Measurements from ENCODE around the gene ZNF362.

Gene ZNF362

DNA sequence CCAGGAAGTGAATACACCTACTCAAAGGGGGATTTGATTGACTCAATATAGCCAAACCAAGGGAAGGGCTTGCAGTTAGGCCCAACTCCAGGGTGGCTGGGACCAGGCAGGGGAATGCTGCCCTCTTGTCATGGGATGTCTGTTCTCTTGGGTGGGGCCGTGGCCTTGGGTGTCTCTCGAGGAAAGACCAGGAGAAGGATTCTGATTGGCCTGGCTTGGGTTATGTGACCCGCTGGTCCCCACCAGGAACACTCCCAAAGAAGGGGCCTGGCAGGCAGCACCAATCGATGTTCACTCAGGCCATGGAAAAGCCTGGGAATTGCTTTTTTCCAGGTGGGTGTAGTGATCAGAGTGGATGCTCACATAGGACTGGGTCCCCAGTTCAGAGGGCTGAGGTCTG is 10.1 kb upstream of the ZNF362 start:
- no peak for DNase-seq

DNA sequence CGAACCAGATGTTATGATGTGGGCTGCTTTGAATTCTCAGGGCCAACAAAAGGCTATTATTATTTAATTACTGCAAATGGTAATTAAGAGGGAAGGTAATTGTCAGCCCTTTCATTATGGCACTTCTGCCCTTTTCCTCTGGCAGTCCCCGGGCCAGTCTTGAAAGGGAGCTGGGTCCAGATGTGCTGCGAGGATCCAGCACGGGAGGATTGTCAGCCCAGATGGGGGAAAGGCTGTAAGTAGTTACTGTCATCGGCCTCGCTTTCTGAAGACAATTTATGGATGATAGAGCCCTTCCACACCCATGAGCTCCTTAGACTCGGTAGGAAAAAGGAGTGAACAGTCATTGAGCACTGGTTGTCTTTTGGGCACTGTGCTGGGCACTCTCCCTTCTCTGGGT is 8.7 kb upstream of the ZNF362 start:
- DNase-seq, result no peak

DNA sequence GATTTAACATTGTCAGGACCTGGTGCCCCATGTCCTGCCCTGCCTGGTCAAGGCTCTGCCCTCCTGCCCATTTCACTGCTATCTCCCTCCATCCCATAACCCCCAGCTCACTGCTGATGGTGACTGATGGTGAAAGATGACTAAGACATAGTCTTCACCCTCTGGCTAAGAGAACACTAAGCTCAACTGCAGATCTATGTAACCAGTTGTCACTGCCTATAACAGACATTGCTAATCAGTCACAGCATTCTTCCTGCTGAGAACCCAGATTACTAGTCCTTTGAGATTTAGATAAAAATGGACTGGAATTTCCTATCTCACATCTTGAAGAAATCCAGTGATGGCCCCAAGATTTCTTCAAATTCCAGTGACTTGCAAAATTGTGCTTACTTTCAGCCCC is 8.0 kb upstream of the ZNF362 start:
- DNase-seq, result no peak

DNA sequence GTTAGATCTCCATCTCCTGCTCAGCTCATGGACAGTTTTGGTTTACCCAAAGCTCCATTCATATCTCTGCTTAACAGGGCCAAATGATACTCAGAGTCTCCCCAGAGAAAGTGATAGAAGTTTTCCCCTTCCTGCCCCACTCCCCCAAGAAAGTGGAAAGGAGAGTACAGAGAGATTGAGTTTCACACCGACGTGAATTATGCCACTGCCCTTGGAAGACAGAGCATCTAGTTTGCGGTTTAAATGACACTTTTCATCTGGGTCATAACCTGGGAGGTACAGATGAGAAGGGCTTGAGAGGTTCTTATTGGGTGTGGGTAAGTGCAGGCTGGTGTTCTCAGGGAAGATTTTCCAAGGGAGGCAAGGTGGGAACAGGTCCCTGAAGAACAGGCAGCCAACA is 6.9 kb upstream of the ZNF362 start:
- no peak for DNase-seq

DNA sequence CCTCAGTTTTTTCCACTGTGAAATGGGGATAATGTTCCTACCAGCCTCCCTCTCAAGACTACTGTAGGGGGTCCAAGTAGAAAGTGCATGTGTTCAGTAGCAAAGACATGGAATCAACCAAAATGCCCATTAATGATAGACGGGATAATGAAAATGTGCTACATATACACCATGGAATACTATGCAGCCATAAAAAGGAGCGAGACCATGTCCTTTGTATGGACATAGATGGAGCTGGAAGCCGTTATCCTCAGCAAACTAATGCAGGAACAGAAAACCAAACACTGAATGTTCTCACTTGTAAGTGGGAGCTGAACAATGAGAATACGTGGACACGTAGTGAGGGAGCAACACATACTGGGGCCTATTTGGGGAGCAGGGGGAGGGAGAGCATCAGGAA is 6.1 kb upstream of the ZNF362 start:
- no peak for DNase-seq

DNA sequence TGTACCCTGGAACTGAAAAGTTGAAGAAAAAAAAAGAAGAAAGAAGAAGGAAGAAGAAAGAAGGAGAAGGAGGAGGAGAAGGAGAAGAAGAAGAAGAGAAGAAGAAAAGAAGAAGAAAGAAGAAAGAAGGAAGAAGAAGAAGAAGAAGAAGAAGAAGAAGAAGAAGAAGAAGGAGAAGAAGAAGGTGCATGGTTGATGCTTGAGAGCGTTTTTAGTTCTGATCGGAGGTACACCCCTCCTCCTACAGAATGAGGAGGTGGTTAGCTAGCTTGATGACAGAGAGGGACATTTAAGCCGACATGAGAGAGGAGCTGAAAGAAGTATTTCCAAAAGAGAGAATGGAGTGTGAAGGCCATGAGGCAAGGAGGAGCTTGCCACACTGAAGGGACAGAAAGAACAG is 5.6 kb upstream of the ZNF362 start:
- DNase-seq, result no peak

GRCh38 chr1:33254491-33254890 is 1.8 kb upstream of the ZNF362 start:
- no peak for DNase-seq

- DNase-seq, result peak; percentile 42
Observed at GRCh38 chr1:33255347-33256220, 708 bp upstream of the ZNF362 start.

- no peak for DNase-seq
Observed at GRCh38 chr1:33256221-33256470, 146 bp upstream of the ZNF362 start.

DNA sequence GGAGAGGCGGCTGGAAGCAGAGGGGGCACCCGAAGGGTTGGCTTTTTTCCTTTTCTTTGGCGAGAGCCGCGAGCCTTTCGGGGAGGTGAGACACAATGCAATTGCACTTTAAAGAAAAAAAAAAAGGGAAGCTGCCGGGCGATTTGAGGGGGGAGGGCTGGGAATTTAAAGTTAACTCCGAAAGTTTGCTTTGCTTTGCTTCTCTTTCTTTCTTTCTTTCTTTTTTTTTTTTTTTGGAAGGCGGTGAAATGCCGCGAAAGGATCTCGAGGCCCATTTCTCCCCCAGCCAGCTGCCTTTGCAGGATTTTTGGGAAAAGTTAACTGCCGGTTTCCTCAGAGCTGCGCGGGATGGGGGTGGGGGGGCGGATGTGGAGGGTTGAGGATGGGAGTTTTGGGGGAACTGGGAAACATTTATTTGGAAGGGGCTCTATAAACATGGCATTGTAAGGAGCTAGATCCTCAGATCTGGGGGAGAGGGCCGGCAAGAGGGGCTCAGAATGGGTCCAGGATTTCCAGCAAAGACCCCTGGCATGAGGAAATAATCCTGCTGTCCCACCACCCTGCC is 997 bp downstream of the ZNF362 start:
- no peak for DNase-seq

- DNase-seq, result no peak
Observed at GRCh38 chr1:33257772-33258712, 1.8 kb downstream of the ZNF362 start.

GRCh38 chr1:33258788-33259274 is 2.5 kb downstream of the ZNF362 start:
- DNase-seq, result no peak

DNA sequence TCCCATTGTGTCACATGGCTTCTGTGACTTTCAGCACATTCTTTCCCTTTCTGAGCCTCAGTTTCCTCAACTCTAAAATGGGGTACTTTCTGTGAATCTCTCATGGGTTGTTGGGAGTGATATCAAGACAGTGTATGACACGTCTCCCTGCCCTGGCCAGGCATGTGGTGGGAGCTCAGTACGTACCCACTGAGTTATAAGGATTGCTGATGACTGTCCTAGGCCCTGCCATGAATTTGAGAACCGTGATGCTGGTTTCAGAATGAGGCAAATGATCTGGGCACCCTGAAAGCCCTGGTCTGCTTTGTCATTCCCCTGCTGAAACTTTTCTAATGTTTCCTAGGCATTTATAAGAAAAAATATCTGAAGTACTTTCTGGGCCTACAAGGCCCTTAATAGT is 3.6 kb downstream of the ZNF362 start:
- no peak for DNase-seq

DNA sequence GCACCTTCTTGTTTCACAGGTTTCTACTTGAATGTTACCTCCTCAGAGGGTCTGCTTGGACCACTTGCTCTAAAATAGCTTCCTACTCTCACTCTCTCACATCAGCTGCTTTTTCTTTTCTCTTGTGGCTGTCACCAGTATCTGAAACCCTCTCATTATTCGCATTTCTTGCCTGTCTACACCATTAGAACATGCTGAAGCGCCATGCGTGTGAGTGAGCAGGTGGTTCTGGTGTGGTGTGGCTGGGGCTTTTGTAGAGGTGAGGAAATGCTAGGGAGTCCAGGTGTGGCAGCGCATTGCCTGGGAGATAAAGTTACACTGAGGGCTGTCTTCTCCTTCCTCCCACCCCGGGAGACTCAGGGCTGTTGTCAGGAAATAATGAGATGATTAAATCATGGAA is 4.1 kb downstream of the ZNF362 start:
- no peak for DNase-seq

- DNase-seq, result no peak
Observed at GRCh38 chr1:33261344-33261743, 5.1 kb downstream of the ZNF362 start.

- no peak for DNase-seq
Observed at GRCh38 chr1:33263890-33264504, 7.7 kb downstream of the ZNF362 start.

- DNase-seq, result no peak
Observed at GRCh38 chr1:33265780-33266605, 9.7 kb downstream of the ZNF362 start.

DNA sequence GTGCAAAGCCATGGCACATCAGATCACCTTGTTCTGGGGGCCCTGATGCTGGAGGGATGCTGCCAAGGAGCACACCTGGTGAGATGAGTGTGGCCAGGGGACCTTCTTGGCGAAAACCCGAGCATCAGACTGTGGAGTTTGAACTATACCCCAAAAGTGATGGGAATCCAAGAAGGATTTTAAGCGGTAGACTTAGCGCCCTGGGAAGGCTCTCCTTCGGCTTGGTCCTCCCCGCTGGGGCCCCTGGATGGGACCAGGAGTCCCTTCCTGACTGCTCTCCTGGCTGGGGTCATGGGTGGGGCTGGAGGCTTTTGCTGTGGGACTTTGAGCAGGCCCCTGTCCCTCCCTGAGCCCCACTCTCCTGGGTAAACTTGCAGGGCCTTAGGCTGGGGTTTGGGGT is 10.5 kb downstream of the ZNF362 start:
- no peak for DNase-seq

DNA sequence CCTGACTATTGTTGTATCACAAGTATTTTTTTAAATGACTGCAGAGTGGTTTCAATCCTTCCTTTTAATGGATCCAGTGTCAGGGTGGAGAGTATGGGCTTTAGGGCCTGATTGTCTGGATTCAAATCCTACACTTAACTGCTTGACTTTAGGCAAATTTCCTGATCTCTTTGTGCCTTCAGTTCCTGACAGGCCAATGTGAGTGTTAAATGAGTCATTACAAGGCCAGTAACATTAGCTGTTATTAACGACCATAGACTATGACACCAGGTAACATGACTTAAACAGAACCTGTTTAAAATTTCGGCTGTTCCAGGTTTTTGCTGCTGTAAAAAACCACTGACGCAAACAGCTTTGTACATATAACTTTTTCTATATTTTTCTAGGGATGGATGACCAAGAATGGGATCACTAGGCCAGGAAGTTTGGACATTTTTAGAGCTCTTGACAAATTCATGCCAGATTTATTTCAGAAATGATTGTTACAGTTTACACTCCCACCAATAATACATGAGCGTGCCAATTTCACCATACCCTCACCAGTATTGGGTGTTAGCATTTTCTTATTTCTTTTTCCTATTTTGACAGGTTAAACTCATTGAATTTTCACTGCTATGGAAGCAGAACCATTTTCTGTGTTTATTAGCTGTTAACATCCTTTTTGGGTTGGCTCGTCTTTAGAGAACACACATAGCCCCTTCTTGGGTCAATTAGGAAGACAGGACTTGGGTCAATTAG is 11.3 kb downstream of the ZNF362 start:
- DNase-seq, result no peak

DNA sequence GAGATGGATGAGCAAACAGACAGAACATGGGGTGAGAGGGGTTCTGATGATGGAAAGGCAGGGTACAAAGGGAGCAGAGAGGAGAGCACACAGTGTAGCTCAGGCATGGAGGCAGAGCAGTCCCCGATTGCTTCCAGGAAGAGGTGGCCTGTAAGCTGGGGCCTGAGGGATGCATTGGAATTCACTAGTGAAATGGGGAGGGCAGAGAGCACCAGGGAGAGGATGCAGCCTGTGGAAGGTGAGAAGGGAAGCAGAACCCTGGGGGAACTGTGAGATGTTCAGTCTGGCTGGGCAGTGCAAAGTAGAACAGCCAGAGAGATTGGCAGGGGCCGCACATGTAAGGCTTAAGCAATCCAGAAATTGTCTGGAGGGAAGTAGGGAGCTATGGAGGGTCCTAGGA is 12.2 kb downstream of the ZNF362 start:
- no peak for DNase-seq

- no peak for DNase-seq
Observed at GRCh38 chr1:33268927-33269610, 12.8 kb downstream of the ZNF362 start.
